GM12865 (cell line): ENCODE results near the gene CD93.

Source experiments
- DNase-seq: peaks from one replicate; pipeline ENCODE4 v3.0.0; 2010; ENCODE audit warnings: low read depth
- H3K4me3 ChIP-seq: 2 replicates; pipeline ENCODE4 v1.5.1; 2011; ENCODE audit warnings: mild to moderate bottlenecking, low read depth, low read length, control low read depth
- TF ChIP-seq, protein P1 (sequence below): IDR thresholded peaks from 2 replicates; pipeline ENCODE4 v1.5.1; 2011; ENCODE audit warnings: low read length, control low read depth, low read depth, inconsistent platforms; ENCODE audit not compliant: insufficient read depth; ENCODE audit errors: missing control alignments

The CD93 gene

GRCh38 chr20:23078351-23079015, 7.6 kb downstream of the CD93 start:
- TF ChIP-seq, protein P1, sequence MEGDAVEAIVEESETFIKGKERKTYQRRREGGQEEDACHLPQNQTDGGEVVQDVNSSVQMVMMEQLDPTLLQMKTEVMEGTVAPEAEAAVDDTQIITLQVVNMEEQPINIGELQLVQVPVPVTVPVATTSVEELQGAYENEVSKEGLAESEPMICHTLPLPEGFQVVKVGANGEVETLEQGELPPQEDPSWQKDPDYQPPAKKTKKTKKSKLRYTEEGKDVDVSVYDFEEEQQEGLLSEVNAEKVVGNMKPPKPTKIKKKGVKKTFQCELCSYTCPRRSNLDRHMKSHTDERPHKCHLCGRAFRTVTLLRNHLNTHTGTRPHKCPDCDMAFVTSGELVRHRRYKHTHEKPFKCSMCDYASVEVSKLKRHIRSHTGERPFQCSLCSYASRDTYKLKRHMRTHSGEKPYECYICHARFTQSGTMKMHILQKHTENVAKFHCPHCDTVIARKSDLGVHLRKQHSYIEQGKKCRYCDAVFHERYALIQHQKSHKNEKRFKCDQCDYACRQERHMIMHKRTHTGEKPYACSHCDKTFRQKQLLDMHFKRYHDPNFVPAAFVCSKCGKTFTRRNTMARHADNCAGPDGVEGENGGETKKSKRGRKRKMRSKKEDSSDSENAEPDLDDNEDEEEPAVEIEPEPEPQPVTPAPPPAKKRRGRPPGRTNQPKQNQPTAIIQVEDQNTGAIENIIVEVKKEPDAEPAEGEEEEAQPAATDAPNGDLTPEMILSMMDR: no peak
- H3K4me3 ChIP-seq: no peak overlapping the region
- DNase-seq: no peak

DNA sequence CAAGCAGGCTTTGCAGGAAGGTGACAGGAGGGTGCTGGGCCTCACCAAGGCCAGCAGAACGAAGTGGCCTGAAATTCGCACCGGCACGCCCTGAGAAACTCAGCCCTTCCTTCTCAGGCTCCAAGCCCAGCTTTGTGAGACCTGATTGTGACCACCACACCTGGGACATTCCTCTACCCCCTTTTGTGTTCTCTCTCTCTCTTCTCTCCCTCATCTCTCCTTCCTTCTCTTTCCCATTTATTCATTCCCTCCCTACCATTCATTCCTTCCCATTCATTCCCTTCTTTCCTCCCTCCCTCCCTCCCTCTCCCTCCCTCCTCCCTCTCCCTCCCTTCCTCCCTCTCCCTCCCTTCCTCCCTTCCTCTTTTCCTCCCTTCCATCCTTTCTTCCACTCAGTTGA, 8.8 kb downstream of the CD93 start:
- no peak for DNase-seq
- TF ChIP-seq, protein P1: no peak
- no peak overlapping the region for H3K4me3 ChIP-seq

DNA sequence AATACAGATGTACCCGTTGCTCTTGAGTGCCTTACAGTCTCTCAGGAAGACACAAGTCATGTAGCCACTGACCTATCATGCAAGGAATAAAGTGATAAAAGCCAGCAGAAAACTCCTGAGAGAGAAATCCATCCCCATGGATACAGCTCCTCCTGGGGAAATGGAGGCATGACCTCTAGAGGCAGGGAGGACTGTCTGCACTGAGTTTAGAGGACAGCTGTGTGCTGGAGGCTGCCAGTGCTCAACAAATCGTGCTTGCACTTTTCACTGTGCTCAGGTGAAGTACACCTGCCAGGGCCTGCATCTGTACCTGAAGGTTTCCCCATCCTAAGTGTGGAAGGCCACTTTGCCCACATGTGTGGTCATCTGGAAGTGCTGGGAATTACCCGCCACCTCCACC, 12.1 kb downstream of the CD93 start:
- DNase-seq: no peak
- TF ChIP-seq, protein P1: no peak
- H3K4me3 ChIP-seq: no peak overlapping the region

GRCh38 chr20:23072892-23073586, 13.1 kb downstream of the CD93 start:
- DNase-seq: no peak
- TF ChIP-seq, protein P1: no peak
- H3K4me3 ChIP-seq: no peak overlapping the region

- no peak for DNase-seq
- no peak overlapping the region for H3K4me3 ChIP-seq
- TF ChIP-seq, protein P1: no peak
These were observed 14.1 kb downstream of the CD93 start for GRCh38 chr20:23071996-23072395.

DNA sequence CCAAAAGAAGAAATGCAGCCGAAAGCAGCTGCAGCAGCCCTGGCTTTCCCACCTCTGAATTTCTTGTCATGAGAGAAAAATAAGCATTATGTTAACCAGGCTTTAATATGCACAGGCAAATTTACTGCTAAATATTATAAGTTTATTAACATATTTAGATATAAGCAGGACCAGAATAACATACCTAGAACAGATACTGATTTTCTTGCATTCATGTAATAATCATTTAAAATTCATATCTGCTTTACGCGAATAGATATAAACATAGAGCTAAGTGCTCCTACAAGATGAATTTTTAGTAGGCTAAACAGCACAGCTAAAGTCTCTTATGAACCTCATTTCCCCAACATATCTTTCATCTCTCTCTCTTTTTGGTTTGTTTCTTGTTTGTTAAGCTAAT, 14.7 kb downstream of the CD93 start:
- TF ChIP-seq, protein P1: no peak
- H3K4me3 ChIP-seq: no peak overlapping the region
- DNase-seq: no peak
